GM19324 (cell line): ENCODE results near the gene PGF.
"Not testable (repeated sequence)": the region's sequence is repeated elsewhere in the genome, so short reads cannot be mapped to it uniquely, and the experiment has no call there.

ENCODE experiments used
- ATAC-seq: cut with Tn5 transposase; IDR thresholded peaks from one replicate; pipeline ENCODE4 v1.9.1; 2021; ENCODE audit warnings: mild to moderate bottlenecking, moderate library complexity; ENCODE audit not compliant: unreplicated experiment, low FRiP score

PGF gene

GRCh38 chr14:74955229-74956026 is at the start of gene PGF:
TSS of gene PGF (minus strand) at chr14:74955597. CDS start at chr14:74955242, 355 bp downstream.
- no peak for ATAC-seq

- no peak for ATAC-seq
These were observed 48.0 kb upstream of the PGF start for GRCh38 chr14:75003250-75004027.

GRCh38 chr14:75002392-75003249 is 47.2 kb upstream of the PGF start, which contains the start of gene EIF2B2:
TSS of gene EIF2B2 (plus strand) at chr14:75002921. CDS start at chr14:75002991, 70 bp downstream.
- peak; percentile 98 for ATAC-seq

DNA sequence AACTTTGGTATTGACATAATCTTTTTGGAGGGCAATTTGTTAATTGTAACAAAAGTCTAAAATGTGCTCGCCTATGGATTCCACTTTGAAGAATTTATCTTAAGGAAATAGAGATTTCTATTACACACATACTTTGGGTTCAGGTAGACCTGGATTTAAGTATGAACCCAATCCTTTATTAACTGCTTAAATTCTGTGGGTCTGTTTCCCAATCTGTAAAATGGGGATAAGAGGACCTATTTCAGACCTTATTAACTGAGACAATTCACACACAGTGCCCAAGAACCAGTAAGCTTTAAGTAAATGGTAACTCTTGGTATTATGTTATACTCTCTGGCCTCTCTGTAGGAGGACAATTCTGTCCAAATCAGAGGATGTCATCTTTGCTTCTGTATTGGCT is 46.5 kb upstream of the PGF start:
- no peak for ATAC-seq

DNA sequence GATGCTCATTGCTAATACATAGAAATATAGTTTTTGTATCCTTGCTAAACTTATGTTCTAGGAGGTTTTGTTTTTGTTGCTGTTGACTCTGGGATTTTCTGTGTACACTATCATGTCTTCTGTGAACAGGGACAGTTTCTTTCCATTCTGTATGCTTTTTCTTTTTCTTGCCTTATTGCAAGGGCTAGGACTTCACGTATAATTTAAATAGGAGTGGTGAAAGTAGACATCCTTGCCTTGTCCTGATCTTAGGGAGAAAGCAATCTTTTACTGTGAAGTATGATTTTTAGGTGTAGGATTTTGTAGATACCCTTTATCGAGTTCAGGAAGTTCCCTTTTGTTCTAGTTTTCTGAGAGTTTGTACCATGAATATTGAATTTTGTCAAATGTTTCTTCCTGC is 45.9 kb upstream of the PGF start:
- no peak for ATAC-seq

GRCh38 chr14:74995781-74996180 is 40.4 kb upstream of the PGF start:
- not testable (repeated sequence) for ATAC-seq

GRCh38 chr14:74994182-74994581 is 38.8 kb upstream of the PGF start:
- ATAC-seq, result not testable (repeated sequence)

- no peak for ATAC-seq
These were observed 33.6 kb upstream of the PGF start for GRCh38 chr14:74988993-74989392.

GRCh38 chr14:74988131-74988530 is 32.7 kb upstream of the PGF start:
- ATAC-seq, result no peak

GRCh38 chr14:74985806-74986205 is 30.4 kb upstream of the PGF start:
- no peak for ATAC-seq

DNA sequence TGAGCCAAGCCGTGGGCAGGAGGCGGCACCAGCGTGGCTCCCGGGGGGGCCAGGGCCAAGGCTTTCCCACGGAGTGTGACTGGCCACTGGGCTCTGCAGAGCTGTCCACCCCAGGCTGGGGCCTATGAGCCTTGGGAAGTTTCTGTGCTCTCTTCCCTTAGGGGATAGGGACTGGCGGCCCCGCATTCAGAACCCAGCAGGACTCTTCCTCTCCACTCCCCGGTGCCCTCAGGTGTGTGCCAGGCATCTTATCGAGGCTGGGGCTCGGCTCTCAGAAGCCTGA is 29.6 kb upstream of the PGF start:
- no peak for ATAC-seq

DNA sequence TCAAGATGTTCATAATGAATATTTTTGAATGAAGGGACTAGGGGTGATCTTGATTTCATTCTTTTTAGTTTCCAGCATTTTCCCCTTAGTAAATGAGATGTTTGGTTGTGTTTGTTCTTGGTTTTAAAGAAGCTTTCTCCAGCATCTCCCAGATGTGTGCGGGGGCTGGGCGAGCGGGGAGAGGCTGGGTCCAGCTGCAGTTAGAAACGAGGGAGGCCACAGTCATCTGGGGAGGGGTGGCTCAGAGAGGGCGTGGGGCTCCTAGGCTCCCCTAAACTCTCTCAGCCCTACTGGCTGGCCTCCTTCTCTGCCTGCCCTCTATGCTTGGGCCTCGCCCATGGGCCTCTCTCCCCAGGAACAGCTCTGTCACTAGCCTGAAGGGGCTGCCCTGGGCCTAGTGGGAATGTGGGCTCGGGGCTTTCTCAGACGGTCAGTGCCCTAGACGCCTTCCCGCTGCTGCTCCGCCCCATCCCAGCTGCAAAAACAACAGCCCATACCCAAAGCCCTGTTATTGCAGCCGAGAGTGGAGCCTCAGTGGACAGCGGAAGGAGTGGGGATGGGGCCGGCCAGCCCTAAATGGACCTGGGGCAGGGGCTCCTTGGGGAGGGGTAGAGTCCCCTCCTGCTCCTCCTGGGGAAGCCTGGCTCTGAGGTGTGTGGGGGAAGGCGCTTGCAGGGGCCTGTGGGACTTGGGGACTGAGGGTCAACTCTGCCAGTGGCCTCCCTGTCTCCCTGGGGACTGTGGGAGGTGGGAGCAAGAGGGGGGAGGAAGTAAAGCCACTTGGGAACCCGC is 29.0 kb upstream of the PGF start:
- no peak for ATAC-seq

GRCh38 chr14:74983343-74983742 is 27.9 kb upstream of the PGF start:
- no peak for ATAC-seq

GRCh38 chr14:74982661-74983060 is 27.3 kb upstream of the PGF start:
- ATAC-seq, result no peak

- no peak for ATAC-seq
These were observed 26.4 kb upstream of the PGF start for GRCh38 chr14:74981833-74982232.

DNA sequence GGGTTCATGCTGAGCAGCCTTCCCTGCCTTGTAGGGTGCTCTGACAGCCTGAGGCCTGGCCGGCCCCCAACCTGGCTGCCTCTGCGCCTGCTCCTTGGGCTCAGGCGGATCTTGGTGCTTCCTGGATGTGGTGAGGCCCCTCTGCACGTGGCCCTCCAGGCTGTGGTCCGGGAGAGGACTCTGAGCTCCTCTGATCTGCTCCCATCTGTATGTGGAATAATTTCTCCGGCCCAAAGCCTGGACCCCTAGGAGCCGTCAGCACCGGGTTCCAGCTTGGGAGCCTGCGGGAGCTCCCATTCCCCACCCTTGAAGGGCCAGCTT is 26.0 kb upstream of the PGF start:
- no peak for ATAC-seq

DNA sequence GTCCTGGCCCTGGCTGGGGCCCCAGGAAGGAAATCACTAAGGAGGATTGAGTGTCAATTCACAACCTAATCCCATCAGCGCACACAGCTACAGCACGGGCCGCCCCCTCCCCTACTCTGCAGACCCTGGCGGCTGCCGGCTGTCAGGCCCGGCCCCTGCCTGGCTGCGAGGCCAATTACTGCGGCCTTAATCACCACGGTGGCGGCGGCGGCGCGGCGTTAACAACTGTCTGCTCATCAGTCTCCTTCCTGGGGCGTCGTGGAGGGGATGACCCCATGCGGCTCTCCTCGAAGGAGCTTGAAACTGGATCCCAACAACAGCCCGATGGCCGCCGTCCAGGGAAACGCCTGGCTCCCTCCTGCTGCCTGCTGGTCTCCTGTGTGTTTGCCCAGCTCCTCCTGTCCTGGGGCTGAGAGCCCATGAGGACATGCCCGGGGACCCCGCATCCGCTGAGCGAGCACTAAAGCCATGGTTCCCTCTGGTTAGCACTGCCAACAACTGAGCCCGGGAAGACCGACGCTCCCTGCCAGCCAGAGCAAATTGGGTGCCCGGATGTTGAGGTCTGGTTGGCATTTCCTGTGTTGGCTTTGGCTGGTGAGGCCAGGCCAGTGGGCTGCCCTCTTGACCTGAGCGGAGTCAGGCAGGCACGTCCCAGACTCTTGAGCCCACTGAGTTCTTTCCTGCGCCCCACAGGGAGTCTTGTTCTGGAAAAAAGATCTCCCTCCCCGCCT is 25.5 kb upstream of the PGF start:
- ATAC-seq, result no peak

- ATAC-seq, result no peak
These were observed 25.0 kb upstream of the PGF start for GRCh38 chr14:74980398-74980730.

GRCh38 chr14:74979442-74980397 is 24.3 kb upstream of the PGF start:
- ATAC-seq, result no peak
